HepG2 (cell line): ENCODE results near the gene SP1. TPM values are rescaled to one million over a fixed set of nuclear protein-coding genes. Genes with fewer than 3 reads are reported as not detected.

Experiments
- ATAC-seq: fragments of 200-7000 bp; cut with Tn5 transposase; 3 replicates; pipeline ENCODE4 v1.9.1; 2020; ENCODE audit warnings: mild to moderate bottlenecking, moderate library complexity
- BruUV-seq: library from RNA; stranded (reverse); fragments of 400-500 nt; replicated peaks from 2 replicates; lab custom pipeline; 2021; lab: Mats Ljungman, UMichigan
- CTCF ChIA-PET: fragments of 300-600 bp; formaldehyde crosslinking; extraction: SDS; loops from one replicate; lab custom pipeline; 2021; ENCODE audit warnings: low total read pairs, inconsistent platforms, low intra/inter-chr PET ratio; lab: Yijun Ruan, JAX
- POLR2A ChIA-PET: fragments of 350-600 bp; sonication (Branson Sonifier 250); formaldehyde crosslinking; loops from one replicate; lab custom pipeline; 2020; ENCODE audit warnings: antibody characterized with exemption, inconsistent platforms; lab: Yijun Ruan, JAX
- DNase-seq: peaks from one replicate; pipeline ENCODE4 v3.0.0-alpha.2; 2015; ENCODE audit warnings: low spot score
- FAIRE-seq: peaks from 3 replicates; lab custom pipeline; 2011; peaks lifted over from hg19 to GRCh38; lab: Jason Lieb, UNC
- H2AFZ ChIP-seq: one replicate; pipeline ENCODE4 v1.6.1; 2011; ENCODE audit warnings: low read length, inconsistent platforms
- H3K27ac ChIP-seq: fragments of 300-600 bp; 3 replicates; pipeline ENCODE4 v1.8.0; 2011; ENCODE audit warnings: mixed run types, mild to moderate bottlenecking, mixed read lengths, low read length, inconsistent platforms; ENCODE audit not compliant: insufficient read depth; ENCODE audit errors: extremely low read length
- H3K27me3 ChIP-seq, 2 experiments: fragments of 200-600 bp in 1 of 2; 2 replicates in 1 of 2; 3 replicates in 1 of 2; pipeline versions ENCODE4 v1.6.0 to v1.8.0; 2011; ENCODE audit warnings: low read length in 2 of 2, mild to moderate bottlenecking in 2 of 2, moderate library complexity in 2 of 2, inconsistent platforms in 1 of 2; ENCODE audit not compliant: insufficient read depth in 2 of 2, control insufficient read depth in 1 of 2
- H3K36me3 ChIP-seq, 2 experiments: fragments of 200-600 bp in 1 of 2; replicated peaks in 1 of 2; 2 replicates in 1 of 2; 3 replicates in 1 of 2; pipeline versions ENCODE4 v1.5.1 to v1.8.0; 2011; ENCODE audit warnings: low read length in 2 of 2, inconsistent platforms in 1 of 2; ENCODE audit not compliant: insufficient read depth in 2 of 2, control insufficient read depth in 1 of 2
- H3K4me1 ChIP-seq: 2 replicates; pipeline ENCODE4 v1.5.1; 2012; ENCODE audit warnings: low read length, inconsistent platforms; ENCODE audit not compliant: insufficient read depth
- H3K4me2 ChIP-seq: 2 replicates; pipeline ENCODE4 v1.6.0; 2011; ENCODE audit warnings: low read depth, low read length, inconsistent platforms
- H3K4me3 ChIP-seq, 3 experiments: fragments of 200-600 bp in 1 of 3; sonication (generic), shearing (Covaris generic) in 1 of 3; replicated peaks in 1 of 3; 2 replicates each; pipeline ENCODE4 v1.5.1; 2011 to 2016; ENCODE audit warnings: low read length in 3 of 3, inconsistent platforms in 2 of 3, low read depth in 2 of 3, mild to moderate bottlenecking in 2 of 3, control low read depth in 1 of 3, mixed read lengths in 1 of 3; ENCODE audit not compliant: insufficient read depth in 1 of 3
- H3K79me2 ChIP-seq: one replicate; pipeline ENCODE4 v1.6.1; 2011; ENCODE audit warnings: low read length, inconsistent platforms; ENCODE audit not compliant: insufficient read depth
- H3K9ac ChIP-seq: 2 replicates; pipeline ENCODE4 v1.6.0; 2011; ENCODE audit warnings: mild to moderate bottlenecking, low read depth, low read length, inconsistent platforms; ENCODE audit not compliant: insufficient read depth
- H3K9me3 ChIP-seq: 2 replicates; pipeline ENCODE4 v1.5.1; 2012; ENCODE audit warnings: mild to moderate bottlenecking, low read length
- H4K20me1 ChIP-seq: 2 replicates; pipeline ENCODE4 v1.6.0; 2011; ENCODE audit warnings: inconsistent platforms, mild to moderate bottlenecking, low read length, moderate library complexity; ENCODE audit not compliant: insufficient read depth
- GABPB1 ChIP-seq: IDR thresholded peaks from 2 replicates; pipeline ENCODE4 v1.6.1; 2016; ENCODE audit warnings: mild to moderate bottlenecking, missing genetic modification reagents, moderate library complexity, missing compliant biosample characterization
- HMGXB3 ChIP-seq: sonication (generic); formaldehyde crosslinking; IDR thresholded peaks from 2 replicates; pipeline ENCODE4 v1.4.0; 2020; ENCODE audit warnings: missing genetic modification reagents, borderline replicate concordance
- NR0B2 ChIP-seq: sonication (generic); formaldehyde crosslinking; IDR thresholded peaks from 2 replicates; pipeline ENCODE4 v1.4.0; 2020; ENCODE audit warnings: mild to moderate bottlenecking, missing genetic modification reagents
- REL ChIP-seq: sonication (generic); formaldehyde crosslinking; conservative IDR thresholded peaks from 2 replicates; pipeline ENCODE4 v1.8.0; 2022; ENCODE audit warnings: mild to moderate bottlenecking, missing genetic modification reagents, moderate library complexity
- RNF2 ChIP-seq: fragments of 450-650 bp; conservative IDR thresholded peaks from 2 replicates; pipeline ENCODE4 v1.6.1; 2016; ENCODE audit warnings: low read depth
- ZBTB20 ChIP-seq: sonication (generic); formaldehyde crosslinking; IDR thresholded peaks from 2 replicates; pipeline ENCODE4 v1.8.1; 2023; ENCODE audit warnings: missing genetic modification reagents, low read depth, mild to moderate bottlenecking, borderline replicate concordance
- ZNF235 ChIP-seq: sonication (generic); formaldehyde crosslinking; IDR thresholded peaks from 2 replicates; pipeline ENCODE4 v1.8.1; 2023; ENCODE audit warnings: mild to moderate bottlenecking, missing genetic modification reagents, borderline replicate concordance
- ZNF264 ChIP-seq: sonication (generic); formaldehyde crosslinking; IDR thresholded peaks from 2 replicates; pipeline ENCODE4 v1.4.0; 2020; ENCODE audit warnings: missing genetic modification reagents
- ZNF543 ChIP-seq: sonication (generic); formaldehyde crosslinking; IDR thresholded peaks from 2 replicates; pipeline ENCODE4 v1.4.0; 2020; ENCODE audit warnings: mild to moderate bottlenecking, missing genetic modification reagents
- ZNF788 ChIP-seq: sonication (generic); formaldehyde crosslinking; IDR thresholded peaks from 2 replicates; pipeline ENCODE4 v1.5.0; 2020; ENCODE audit warnings: mild to moderate bottlenecking, missing genetic modification reagents, borderline replicate concordance
- ZNF839 ChIP-seq: sonication (generic); formaldehyde crosslinking; IDR thresholded peaks from 2 replicates; pipeline ENCODE4 v1.4.0; 2020; ENCODE audit warnings: missing genetic modification reagents, mild to moderate bottlenecking, borderline replicate concordance
- WGBS: methylation state at CpG from one replicate; pipeline ENCODE4 v1.1.6; 2017; ENCODE audit warnings: low lambda C conversion rate; 5-methylcytosine and 5-hydroxymethylcytosine counted together
- in situ Hi-C: cut with HindIII; loops from 2 replicates; pipeline ENCODE4 v1.10.0; 2017; ENCODE audit warnings: low pct_unique_long_range_greater_than_20kb; ENCODE audit not compliant: extremely low pct_ligation_motif_present
- intact Hi-C: fragments of 100-400 bp; cut with micrococcal nuclease; formaldehyde crosslinking; loops from one replicate; pipeline ENCODE4 v1.10.0; 2022; ENCODE audit not compliant: unreplicated experiment
- polyA plus RNA-seq, 8 experiments: library from polyadenylated mRNA; depleted of rRNA in 3 of 8; stranded (reverse) in 7 of 8; unstranded in 1 of 8; fragments of >200 nt; fragmentation: Illumina TruSeq in 4 of 8; extraction: Trizol in 4 of 8; gene quantifications; 2 replicates each; pipeline versions ENCODE4 v1.2.1 to v1.2.3, GENCODE V29; 2011 to 2016; ENCODE audit warnings: low read depth in 4 of 8, missing spikeins in 1 of 8, mixed read lengths in 1 of 8; ENCODE audit not compliant: insufficient read depth in 1 of 8
- total RNA-seq, 5 experiments: library from RNA; depleted of rRNA; stranded (reverse); fragments of >200 nt; fragmentation: Illumina TruSeq; extraction: Trizol; gene quantifications; 2 replicates each; pipeline ENCODE4 v1.2.3, GENCODE V29; 2016; ENCODE audit warnings: low read depth in 1 of 5
- TF ChIP-seq, protein P1 (sequence below): sonication (generic); formaldehyde crosslinking; IDR thresholded peaks from 2 replicates; pipeline ENCODE4 v1.4.0; 2020; ENCODE audit warnings: missing genetic modification reagents
- TF ChIP-seq, protein P2 (sequence below): sonication (generic); formaldehyde crosslinking; IDR thresholded peaks from 2 replicates; pipeline ENCODE4 v1.4.0; 2020; ENCODE audit warnings: missing genetic modification reagents, borderline replicate concordance

The SP1 gene
- total and polyA plus RNA-seq, 2 of the 13 experiments (the other 11 are each of a cell fraction or from before 2014, with no cell fraction given), result 26.5 to 27.5 TPM

DNA sequence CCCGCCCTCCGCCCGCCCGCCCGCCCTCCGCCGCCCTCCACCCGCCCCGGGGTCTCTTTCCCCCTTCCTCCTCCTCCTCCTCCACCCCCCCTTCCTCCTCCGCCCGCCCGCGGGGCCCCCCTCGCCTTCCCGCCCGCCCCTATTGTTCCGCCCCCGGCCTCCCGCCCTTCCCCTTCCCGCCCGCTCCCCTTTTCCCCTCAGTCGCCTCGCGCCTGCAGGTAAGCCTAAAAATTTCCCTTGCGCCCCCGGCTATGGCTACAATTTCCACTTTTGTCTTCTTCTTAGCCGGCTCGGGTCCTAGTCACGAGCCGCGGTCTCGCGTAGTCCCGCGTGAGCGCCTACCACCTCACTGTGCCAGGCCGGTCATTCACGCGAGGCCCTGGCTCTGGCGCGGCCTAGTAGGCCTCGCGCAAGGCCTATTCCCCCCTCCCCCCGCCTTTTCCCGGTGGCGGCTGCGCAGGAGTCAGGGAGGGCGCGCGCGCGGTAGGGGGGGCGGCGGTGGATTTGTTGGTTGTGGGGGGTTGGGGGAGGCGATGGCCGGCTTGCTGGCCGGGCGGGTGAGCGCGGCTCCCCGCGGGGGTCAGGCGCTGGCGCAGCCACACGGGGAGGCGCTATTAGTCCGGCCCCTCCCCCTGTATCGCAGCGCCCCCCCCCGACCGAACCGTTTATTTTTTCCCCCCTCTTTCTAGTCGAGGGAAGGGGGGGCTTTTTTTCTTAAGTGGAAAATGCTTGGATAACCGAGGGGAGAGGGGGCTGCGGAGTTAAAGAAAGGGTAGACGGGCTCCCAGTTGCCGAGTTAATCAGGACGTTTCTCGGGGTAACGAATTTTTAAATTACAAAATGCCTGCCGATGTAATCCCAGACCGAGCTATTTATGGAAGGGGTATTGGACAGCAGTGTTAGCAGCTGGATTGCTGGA, 72.4 kb downstream of the SP1 start:
- Histone ChIP-seq H3K4me2 (peak overlapping the region; percentile 91), H2AFZ (no peak overlapping the region), H3K27me3 (no peaks in the 10 kb centered on the region), H3K36me3 (peaks cover 19 to 37% of the 10 kb centered on the region in 2 experiments), H3K4me3 (peak overlapping the region; percentile 77 to 97 (median 95)), H3K9ac (peak overlapping the region; percentile 92), H4K20me1 (peaks cover 45% of the 10 kb centered on the region), H3K27ac (peak overlapping the region; percentile 92), H3K4me1 (peaks cover 34% of the 10 kb centered on the region), H3K9me3 (no peaks in the 10 kb centered on the region), H3K79me2 (peaks cover 48% of the 10 kb centered on the region)
- peak; percentile 72 for DNase-seq
- 1% methylated on average over 53 of the region's 82 CpGs for WGBS
- ChIA-PET POLR2A (interaction anchor here (1.0 to 2.8 kb wide), 3 partner anchors 10 to 49 kb away, joined by 3 to 9 read pairs (median 4); partner anchors contain the start of gene TARBP2), CTCF (no interaction called here)
- ATAC-seq, result peak; percentile 74
- intact Hi-C loops (no loop called here), in situ Hi-C loops (no loop called here)
- BruUV-seq, result no TSS peak
- FAIRE-seq, result no peak
- TF ChIP-seq ZNF543 (CRISPR knock-in tag) (no peak; the same call in none of the 2 replicates), ZNF235 (CRISPR knock-in tag) (no peak), RNF2 (no peak), ZBTB20 (CRISPR knock-in tag) (peak; percentile 44; the same call in 1 of the 2 replicates), ZNF264 (CRISPR knock-in tag) (peak; percentile 30; the same call in 1 of the 2 replicates), HMGXB3 (CRISPR knock-in tag) (no peak), NR0B2 (CRISPR knock-in tag) (0 out of 2 replicates have a peak, but pooled peaks have one; percentile 13), GABPB1 (no peak; the same call in none of the 2 replicates), REL (CRISPR knock-in tag) (0 out of 2 replicates have a peak, but pooled peaks have one; percentile 36), ZNF839 (CRISPR knock-in tag) (no peak), ZNF788 (CRISPR knock-in tag) (0 out of 2 replicates have a peak, but pooled peaks have one; percentile 36)
- TF ChIP-seq, protein P1, sequence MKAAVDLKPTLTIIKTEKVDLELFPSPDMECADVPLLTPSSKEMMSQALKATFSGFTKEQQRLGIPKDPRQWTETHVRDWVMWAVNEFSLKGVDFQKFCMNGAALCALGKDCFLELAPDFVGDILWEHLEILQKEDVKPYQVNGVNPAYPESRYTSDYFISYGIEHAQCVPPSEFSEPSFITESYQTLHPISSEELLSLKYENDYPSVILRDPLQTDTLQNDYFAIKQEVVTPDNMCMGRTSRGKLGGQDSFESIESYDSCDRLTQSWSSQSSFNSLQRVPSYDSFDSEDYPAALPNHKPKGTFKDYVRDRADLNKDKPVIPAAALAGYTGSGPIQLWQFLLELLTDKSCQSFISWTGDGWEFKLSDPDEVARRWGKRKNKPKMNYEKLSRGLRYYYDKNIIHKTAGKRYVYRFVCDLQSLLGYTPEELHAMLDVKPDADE (CRISPR knock-in tag), result peak; percentile 87; the same call in 1 of the 2 replicates
- TF ChIP-seq, protein P2, sequence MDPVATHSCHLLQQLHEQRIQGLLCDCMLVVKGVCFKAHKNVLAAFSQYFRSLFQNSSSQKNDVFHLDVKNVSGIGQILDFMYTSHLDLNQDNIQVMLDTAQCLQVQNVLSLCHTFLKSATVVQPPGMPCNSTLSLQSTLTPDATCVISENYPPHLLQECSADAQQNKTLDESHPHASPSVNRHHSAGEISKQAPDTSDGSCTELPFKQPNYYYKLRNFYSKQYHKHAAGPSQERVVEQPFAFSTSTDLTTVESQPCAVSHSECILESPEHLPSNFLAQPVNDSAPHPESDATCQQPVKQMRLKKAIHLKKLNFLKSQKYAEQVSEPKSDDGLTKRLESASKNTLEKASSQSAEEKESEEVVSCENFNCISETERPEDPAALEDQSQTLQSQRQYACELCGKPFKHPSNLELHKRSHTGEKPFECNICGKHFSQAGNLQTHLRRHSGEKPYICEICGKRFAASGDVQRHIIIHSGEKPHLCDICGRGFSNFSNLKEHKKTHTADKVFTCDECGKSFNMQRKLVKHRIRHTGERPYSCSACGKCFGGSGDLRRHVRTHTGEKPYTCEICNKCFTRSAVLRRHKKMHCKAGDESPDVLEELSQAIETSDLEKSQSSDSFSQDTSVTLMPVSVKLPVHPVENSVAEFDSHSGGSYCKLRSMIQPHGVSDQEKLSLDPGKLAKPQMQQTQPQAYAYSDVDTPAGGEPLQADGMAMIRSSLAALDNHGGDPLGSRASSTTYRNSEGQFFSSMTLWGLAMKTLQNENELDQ (CRISPR knock-in tag), result no peak
